Measurements from ENCODE around the gene PTPRN. TPM values are rescaled to one million over a fixed set of nuclear protein-coding genes. Genes with fewer than 3 reads are reported as not detected.

PTPRN gene
- total and polyA plus RNA-seq, 4 donors = 0.11 to 2.6 (median 0.22) TPM

- H3K9ac ChIP-seq (ENCODE audit: insufficient read depth in 1 of 2, low read length in 2 of 2) = no peak overlapping the region
- peaks cover 0 to 9% (median 0%) of the 10 kb centered on the region in 5 donors for H3K4me1 ChIP-seq (ENCODE audit: control insufficient read depth in 5 of 5, insufficient read depth in 5 of 5, low read length in 5 of 5)
- H3K36me3 ChIP-seq (ENCODE audit: control insufficient read depth in 4 of 4, insufficient read depth in 4 of 4, low read length in 4 of 4) = no peaks in the 10 kb centered on the region
- no peak overlapping the region for H3K4me3 ChIP-seq
- TF ChIP-seq, protein P1, sequence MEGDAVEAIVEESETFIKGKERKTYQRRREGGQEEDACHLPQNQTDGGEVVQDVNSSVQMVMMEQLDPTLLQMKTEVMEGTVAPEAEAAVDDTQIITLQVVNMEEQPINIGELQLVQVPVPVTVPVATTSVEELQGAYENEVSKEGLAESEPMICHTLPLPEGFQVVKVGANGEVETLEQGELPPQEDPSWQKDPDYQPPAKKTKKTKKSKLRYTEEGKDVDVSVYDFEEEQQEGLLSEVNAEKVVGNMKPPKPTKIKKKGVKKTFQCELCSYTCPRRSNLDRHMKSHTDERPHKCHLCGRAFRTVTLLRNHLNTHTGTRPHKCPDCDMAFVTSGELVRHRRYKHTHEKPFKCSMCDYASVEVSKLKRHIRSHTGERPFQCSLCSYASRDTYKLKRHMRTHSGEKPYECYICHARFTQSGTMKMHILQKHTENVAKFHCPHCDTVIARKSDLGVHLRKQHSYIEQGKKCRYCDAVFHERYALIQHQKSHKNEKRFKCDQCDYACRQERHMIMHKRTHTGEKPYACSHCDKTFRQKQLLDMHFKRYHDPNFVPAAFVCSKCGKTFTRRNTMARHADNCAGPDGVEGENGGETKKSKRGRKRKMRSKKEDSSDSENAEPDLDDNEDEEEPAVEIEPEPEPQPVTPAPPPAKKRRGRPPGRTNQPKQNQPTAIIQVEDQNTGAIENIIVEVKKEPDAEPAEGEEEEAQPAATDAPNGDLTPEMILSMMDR (IDR thresholded peaks at IDR 0.05; ENCODE audit: control extremely low read depth, extremely low read depth) = no peak
- DNase-seq (no peak), ATAC-seq (ENCODE audit: insufficient read depth, low FRiP score) (no peak)
- no peak overlapping the region for H3K27ac ChIP-seq (ENCODE audit: low read depth in 1 of 2, low read length in 1 of 2)
- peaks cover 0 to 64% (median 20%) of the 10 kb centered on the region in 3 donors for H3K27me3 ChIP-seq (ENCODE audit: control insufficient read depth in 3 of 3, insufficient read depth in 3 of 3, low read length in 2 of 3)
- H3K9me3 ChIP-seq (ENCODE audit: control insufficient read depth in 4 of 4, insufficient read depth in 3 of 4, low read length in 3 of 4) = peaks cover 0 to 4% (median 0%) of the 10 kb centered on the region in 4 donors
- WGBS, 2 donors = 62 to 69% methylated on average over 4 of the region's 4 CpGs
Measured at GRCh38 chr2:219354582-219354981, 45.4 kb upstream of the PTPRN start.

DNA sequence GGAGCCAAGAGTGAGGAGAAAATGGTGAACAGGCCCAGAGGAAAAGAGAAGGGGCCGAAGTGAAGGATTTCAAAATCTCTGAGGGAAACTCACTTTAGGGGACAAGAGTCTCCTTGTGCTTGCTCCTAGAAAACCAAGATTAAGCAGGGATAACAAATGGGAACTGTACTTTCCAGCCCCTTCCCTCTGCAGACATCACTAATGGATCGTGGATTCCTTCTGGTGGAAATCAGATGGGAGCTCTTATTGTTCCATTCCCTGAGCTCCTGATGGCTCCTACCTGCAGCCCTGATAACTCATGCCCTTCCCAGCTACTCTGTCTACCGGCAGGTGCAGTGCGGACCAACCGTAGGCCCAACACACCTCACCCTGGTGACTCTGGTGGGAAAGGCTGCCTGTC lies 43.9 kb upstream of the PTPRN start:
- TF ChIP-seq, protein P1 (IDR thresholded peaks at IDR 0.05; ENCODE audit: control extremely low read depth, extremely low read depth) = no peak
- Histone ChIP-seq H3K4me3 (no peak overlapping the region), H3K9me3 (ENCODE audit: control insufficient read depth in 4 of 4, insufficient read depth in 3 of 4, low read length in 3 of 4) (peaks cover 0 to 5% (median 0%) of the 10 kb centered on the region in 4 donors), H3K9ac (ENCODE audit: insufficient read depth in 1 of 2, low read length in 2 of 2) (no peak overlapping the region), H3K27ac (ENCODE audit: low read depth in 1 of 2, low read length in 1 of 2) (no peak overlapping the region), H3K4me1 (ENCODE audit: control insufficient read depth in 5 of 5, insufficient read depth in 5 of 5, low read length in 5 of 5) (peaks cover 0 to 2% (median 0%) of the 10 kb centered on the region in 5 donors), H3K27me3 (ENCODE audit: control insufficient read depth in 3 of 3, insufficient read depth in 3 of 3, low read length in 2 of 3) (peaks cover 0 to 57% (median 12%) of the 10 kb centered on the region in 3 donors), H3K36me3 (ENCODE audit: control insufficient read depth in 4 of 4, insufficient read depth in 4 of 4, low read length in 4 of 4) (no peaks in the 10 kb centered on the region)
- ATAC-seq (ENCODE audit: insufficient read depth, low FRiP score) (no peak), DNase-seq (no peak)
- 82% methylated on average over 5 of the region's 5 CpGs for WGBS, 2 donors

DNA sequence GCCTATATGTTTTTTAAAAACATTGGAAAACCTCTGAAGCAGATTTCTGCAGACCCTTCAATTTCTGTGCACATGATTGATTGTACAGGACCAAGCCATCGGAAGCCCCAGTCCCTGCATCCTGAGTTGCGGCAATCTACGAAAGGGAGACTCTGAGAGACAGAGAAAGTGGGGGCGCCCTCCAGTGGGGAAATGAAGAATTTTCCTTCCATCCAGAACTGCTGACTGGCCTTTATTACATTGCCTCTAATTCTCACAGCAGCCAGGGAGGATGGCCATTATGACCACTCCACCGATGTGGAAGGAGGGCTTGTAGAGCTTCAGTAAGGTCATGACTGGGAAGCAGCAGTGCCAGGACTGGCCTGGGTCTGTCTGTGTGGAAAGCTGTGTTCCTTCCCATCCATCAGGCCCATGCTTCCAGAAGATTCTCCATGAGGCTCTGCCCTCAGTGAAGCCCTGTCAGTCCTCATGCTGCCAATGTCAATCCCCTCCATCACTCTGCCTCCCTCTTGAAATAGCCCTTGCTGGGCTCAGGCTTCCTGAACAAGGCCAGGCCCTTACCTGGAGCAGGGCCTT lies 43.3 kb upstream of the PTPRN start:
- H3K9ac ChIP-seq (ENCODE audit: insufficient read depth in 1 of 2, low read length in 2 of 2) = no peak overlapping the region
- TF ChIP-seq, protein P1 (IDR thresholded peaks at IDR 0.05; ENCODE audit: control extremely low read depth, extremely low read depth) = peak; percentile 54
- H3K36me3 ChIP-seq (ENCODE audit: control insufficient read depth in 4 of 4, insufficient read depth in 4 of 4, low read length in 4 of 4) = no peaks in the 10 kb centered on the region
- no peak overlapping the region for H3K4me3 ChIP-seq
- H3K4me1 ChIP-seq (ENCODE audit: control insufficient read depth in 5 of 5, insufficient read depth in 5 of 5, low read length in 5 of 5) = no peaks in the 10 kb centered on the region
- peaks cover 0 to 4% (median 0%) of the 10 kb centered on the region in 4 donors for H3K9me3 ChIP-seq (ENCODE audit: control insufficient read depth in 4 of 4, insufficient read depth in 3 of 4, low read length in 3 of 4)
- DNase-seq (peak; percentile 47 to 57 (median 57)), ATAC-seq (ENCODE audit: insufficient read depth, low FRiP score) (no peak)
- 6 to 9% methylated on average over 5 of the region's 5 CpGs for WGBS, 2 donors
- H3K27me3 ChIP-seq (ENCODE audit: control insufficient read depth in 3 of 3, insufficient read depth in 3 of 3, low read length in 2 of 3) = peaks cover 0 to 55% (median 9%) of the 10 kb centered on the region in 3 donors
- no peak overlapping the region for H3K27ac ChIP-seq (ENCODE audit: low read depth in 1 of 2, low read length in 1 of 2)
